ENCODE measurements around the gene MTHFD2.

MTHFD2 gene

DNA sequence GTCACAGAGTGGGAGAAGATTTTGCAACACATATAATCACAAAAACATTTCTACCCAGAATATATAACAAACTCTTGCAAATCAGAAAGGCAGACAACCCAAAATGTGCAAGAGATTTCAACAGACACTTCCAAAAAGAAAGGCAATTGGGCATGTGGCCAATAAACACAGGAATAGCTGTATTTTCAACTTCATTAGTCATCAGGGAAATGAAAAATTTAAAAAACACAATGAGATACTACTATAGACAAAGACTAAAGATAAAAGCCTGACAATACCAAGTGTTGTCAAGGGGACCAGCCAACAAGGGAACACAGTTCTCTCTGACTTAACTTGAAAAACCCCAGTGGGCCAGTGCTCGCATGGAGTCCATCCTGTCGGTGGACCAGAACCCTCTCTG lies 40.5 kb downstream of the MTHFD2 start:
- H3K4me3 ChIP-seq (ENCODE audit: low read depth, low read length) = no peak overlapping the region
- TF ChIP-seq, protein P1, sequence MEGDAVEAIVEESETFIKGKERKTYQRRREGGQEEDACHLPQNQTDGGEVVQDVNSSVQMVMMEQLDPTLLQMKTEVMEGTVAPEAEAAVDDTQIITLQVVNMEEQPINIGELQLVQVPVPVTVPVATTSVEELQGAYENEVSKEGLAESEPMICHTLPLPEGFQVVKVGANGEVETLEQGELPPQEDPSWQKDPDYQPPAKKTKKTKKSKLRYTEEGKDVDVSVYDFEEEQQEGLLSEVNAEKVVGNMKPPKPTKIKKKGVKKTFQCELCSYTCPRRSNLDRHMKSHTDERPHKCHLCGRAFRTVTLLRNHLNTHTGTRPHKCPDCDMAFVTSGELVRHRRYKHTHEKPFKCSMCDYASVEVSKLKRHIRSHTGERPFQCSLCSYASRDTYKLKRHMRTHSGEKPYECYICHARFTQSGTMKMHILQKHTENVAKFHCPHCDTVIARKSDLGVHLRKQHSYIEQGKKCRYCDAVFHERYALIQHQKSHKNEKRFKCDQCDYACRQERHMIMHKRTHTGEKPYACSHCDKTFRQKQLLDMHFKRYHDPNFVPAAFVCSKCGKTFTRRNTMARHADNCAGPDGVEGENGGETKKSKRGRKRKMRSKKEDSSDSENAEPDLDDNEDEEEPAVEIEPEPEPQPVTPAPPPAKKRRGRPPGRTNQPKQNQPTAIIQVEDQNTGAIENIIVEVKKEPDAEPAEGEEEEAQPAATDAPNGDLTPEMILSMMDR (IDR thresholded peaks at IDR 0.05; ENCODE audit: insufficient read depth, low read length, missing control alignments) = no peak
- ChIA-PET POLR2A (no interaction called here), CTCF (interaction anchor here (1.3 to 6.3 kb wide), 4 partner anchors 11 to 96 kb away, joined by 3 to 64 read pairs (median 4); no protein-coding TSS in a partner anchor)
- no peak for DNase-seq (ENCODE audit: low read depth, low spot score)

DNA sequence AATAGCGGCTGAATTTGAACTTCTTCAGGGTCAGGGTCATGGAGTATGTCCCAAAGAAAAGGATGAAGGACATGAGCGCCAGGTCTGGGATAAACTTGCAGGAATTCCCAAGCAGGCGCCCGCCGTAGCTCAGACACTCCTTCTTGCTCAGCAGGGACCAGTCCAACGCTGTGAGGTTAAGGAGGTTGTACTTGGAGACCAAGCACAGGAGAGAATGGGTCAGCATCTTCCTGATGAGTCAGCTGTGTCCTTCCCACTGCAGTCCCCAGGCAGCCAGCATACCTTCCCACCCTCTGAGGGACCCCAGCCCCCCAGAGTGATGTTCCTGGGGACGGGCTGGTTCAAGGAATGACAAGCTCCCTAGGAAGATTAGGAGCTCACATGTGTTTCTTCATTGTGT lies 40.9 kb downstream of the MTHFD2 start:
- no peak overlapping the region for H3K4me3 ChIP-seq (ENCODE audit: low read depth, low read length)
- POLR2A ChIA-PET = no interaction called here
- TF ChIP-seq, protein P1 (IDR thresholded peaks at IDR 0.05; ENCODE audit: insufficient read depth, low read length, missing control alignments) = no peak
- no peak for DNase-seq (ENCODE audit: low read depth, low spot score)
- CTCF ChIA-PET = interaction anchor here (1.3 to 6.3 kb wide), 4 partner anchors 10 to 95 kb away, joined by 3 to 64 read pairs (median 4); no protein-coding TSS in a partner anchor

DNA sequence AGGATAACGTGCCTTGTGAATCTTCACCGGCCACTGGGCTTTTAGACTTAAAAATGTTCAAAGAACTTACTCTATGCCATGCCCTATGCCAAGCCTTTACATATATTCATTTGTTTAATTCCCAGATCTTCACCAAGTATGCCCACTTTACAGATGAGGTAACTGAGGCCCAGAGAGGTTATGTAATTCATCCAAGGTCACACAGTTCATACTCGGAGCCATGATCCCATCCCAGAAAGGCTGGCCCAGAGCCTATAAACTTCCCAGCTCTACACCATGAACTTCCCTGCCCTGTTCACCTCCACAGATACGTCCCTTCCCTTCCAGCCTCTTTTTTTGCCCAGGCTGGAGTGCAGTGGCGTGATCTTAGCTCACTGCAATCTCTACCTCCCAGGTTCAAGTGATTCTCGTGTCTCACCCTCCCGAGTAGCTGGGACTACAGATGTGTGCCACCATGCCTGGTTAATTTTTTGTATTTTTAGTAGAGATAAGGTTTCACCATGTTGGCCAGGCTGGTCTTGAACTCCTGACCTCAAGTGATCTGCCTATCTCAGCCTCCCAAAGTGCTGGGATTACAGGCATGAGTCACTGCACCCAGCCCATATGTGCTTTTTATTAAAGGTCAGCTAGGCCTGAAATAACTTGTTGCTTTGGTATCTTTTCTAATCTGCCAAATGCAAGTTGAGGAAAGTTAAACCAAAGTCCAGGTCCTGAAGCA lies 44.1 kb downstream of the MTHFD2 start:
- no peak overlapping the region for H3K4me3 ChIP-seq (ENCODE audit: low read depth, low read length)
- ChIA-PET CTCF (interaction anchor here (6.3 kb wide), 1 partner anchor 7 kb away, joined by 64 read pairs; no protein-coding TSS in a partner anchor), POLR2A (no interaction called here)
- DNase-seq (ENCODE audit: low read depth, low spot score) = no peak
- TF ChIP-seq, protein P1 (IDR thresholded peaks at IDR 0.05; ENCODE audit: insufficient read depth, low read length, missing control alignments) = no peak

DNA sequence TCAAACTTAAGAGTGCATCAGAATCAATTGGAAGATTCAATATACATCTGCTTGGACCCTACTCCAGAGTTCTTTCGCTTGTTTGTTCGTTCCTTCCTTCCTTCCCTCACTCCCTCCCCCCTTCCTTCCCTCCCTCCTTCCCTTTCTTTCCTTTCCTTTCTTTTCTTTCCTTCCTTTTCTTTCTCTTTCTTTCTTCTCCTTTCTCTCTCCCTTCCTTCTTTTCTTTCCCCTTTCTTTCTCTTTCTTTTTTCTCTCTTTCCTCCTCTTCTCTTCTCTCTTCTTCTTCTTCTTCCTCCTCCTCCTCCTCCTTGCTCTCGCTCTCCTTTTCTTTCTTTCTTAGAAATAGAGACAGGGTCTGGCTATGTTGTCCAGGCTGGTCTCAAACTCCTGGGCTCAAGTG lies 45.9 kb downstream of the MTHFD2 start:
- ChIA-PET CTCF (interaction anchor here (1.6 kb wide), 1 partner anchor 17 kb away, joined by 4 read pairs; no protein-coding TSS in a partner anchor), POLR2A (no interaction called here)
- no peak for DNase-seq (ENCODE audit: low read depth, low spot score)
- TF ChIP-seq, protein P1 (IDR thresholded peaks at IDR 0.05; ENCODE audit: insufficient read depth, low read length, missing control alignments) = no peak
- H3K4me3 ChIP-seq (ENCODE audit: low read depth, low read length) = no peak overlapping the region

DNA sequence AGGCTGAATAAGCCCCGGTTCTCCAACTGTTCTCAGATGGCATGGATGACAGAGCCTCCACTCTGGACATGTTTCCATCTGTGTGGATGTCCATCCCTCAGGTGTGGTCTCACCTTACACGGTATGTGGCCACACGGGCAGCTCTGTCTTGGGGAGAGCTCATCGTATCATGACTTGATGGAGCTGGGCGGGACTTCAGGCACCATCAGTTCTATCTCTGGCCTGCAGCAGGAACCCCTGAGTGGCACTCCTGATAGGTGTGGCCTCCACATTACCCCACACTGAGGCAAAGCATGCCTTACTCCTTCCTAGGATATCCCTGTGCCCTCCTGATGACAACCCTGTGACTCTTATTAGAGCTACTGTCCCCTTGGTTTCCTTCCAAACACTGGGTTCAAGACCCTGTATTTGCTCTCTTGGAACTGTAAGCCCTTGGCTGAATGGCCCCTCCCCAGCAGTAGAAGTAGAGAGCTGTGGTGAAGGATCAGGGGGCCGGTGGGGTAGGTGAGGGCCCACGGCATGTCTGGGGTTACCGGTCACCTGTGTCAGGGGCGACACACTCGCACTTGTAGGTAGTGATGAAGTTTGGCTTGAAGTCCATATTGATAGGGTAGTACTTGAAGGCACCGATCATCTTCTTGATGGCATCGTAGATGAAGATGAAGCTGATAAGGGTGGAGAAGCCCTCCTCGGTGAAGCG lies 48.2 kb downstream of the MTHFD2 start:
- H3K4me3 ChIP-seq (ENCODE audit: low read depth, low read length) = no peak overlapping the region
- DNase-seq (ENCODE audit: low read depth, low spot score) = no peak
- POLR2A ChIA-PET = interaction anchor here (0.6 kb wide), 1 partner anchor 96 kb away, joined by 3 read pairs; no protein-coding TSS in a partner anchor
- CTCF ChIA-PET = interaction anchor here (0.6 to 6.9 kb wide), 5 partner anchors 9 to 152 kb away, joined by 3 to 65 read pairs (median 4); no protein-coding TSS in a partner anchor
- TF ChIP-seq, protein P1 (IDR thresholded peaks at IDR 0.05; ENCODE audit: insufficient read depth, low read length, missing control alignments) = no peak

Measured in AG04449 (cell line).